Right lung (tissue), 10 donors: Measurements from ENCODE around the gene CLK4. TPM values are rescaled to one million over a fixed set of nuclear protein-coding genes. Genes with fewer than 3 reads are reported as not detected.

Source experiments
- DNase-seq, 2 donors: peaks; one replicate each; pipeline ENCODE4 v3.0.0-alpha.2; 2013
- long read RNA-seq, 8 donors: transcript quantifications; one replicate each; lab custom pipeline, GENCODE V29; 2026
- polyA plus RNA-seq, 5 donors: library from polyadenylated mRNA; unstranded; fragments of 120-200 nt; gene quantifications; one replicate each; pipeline versions ENCODE4 v1.2.1 to v1.2.3, GENCODE V29; 2013; ENCODE audit warnings: inconsistent platforms in 1 of 5, low replicate concordance in 1 of 5; ENCODE audit not compliant: insufficient read length in 5 of 5, insufficient read depth in 1 of 5

The CLK4 gene
- 100 to 1,000 TPM in 1 of 5 donors, 10 to 100 TPM in 4; 52.7 to 103 (median 86.7) TPM for polyA plus RNA-seq
- long read RNA-seq, donor 1, transcript CLK4-208 (2 exons, 1,690 nt): major isoform, 6 of 26 reads
- long read RNA-seq, donor 1, transcript CLK4-204 (3 exons, 1,316 nt): major isoform, 6 of 26 reads
- long read RNA-seq, donor 1, partial matches to known transcripts: 7 of 26 reads
- long read RNA-seq, donor 1, other reads (novel, unspliced or antisense): 0 of 26 reads
- long read RNA-seq, donor 2, transcript CLK4-201 (13 exons, 2,568 nt): major isoform, 6 of 14 reads
- long read RNA-seq, donor 2, partial matches to known transcripts: 0 of 14 reads
- long read RNA-seq, donor 2, other reads (novel, unspliced or antisense): 0 of 14 reads
- long read RNA-seq, donor 3, partial matches to known transcripts: 5 of 15 reads
- long read RNA-seq, donor 3, other reads (novel, unspliced or antisense): 0 of 15 reads
- long read RNA-seq, donor 4, transcript CLK4-201 (13 exons, 2,568 nt): major isoform, 5 of 10 reads
- long read RNA-seq, donor 4, partial matches to known transcripts: 0 of 10 reads
- long read RNA-seq, donor 4, other reads (novel, unspliced or antisense): 0 of 10 reads
- long read RNA-seq, donor 5, transcript CLK4-201 (13 exons, 2,568 nt): major isoform, 5 of 30 reads
- long read RNA-seq, donor 5, partial matches to known transcripts: 17 of 30 reads
- long read RNA-seq, donor 5, other reads (novel, unspliced or antisense): 0 of 30 reads
- long read RNA-seq, donor 6, transcript CLK4-201 (13 exons, 2,568 nt): major isoform, 9 of 44 reads
- long read RNA-seq, donor 6, partial matches to known transcripts: 23 of 44 reads
- long read RNA-seq, donor 6, other reads (novel, unspliced or antisense): 0 of 44 reads
- long read RNA-seq, donor 7, transcript CLK4-201 (13 exons, 2,568 nt): major isoform, 6 of 19 reads
- long read RNA-seq, donor 7, partial matches to known transcripts: 11 of 19 reads
- long read RNA-seq, donor 7, other reads (novel, unspliced or antisense): 0 of 19 reads
- long read RNA-seq, donor 8, partial matches to known transcripts: 0 of 5 reads
- long read RNA-seq, donor 8, other reads (novel, unspliced or antisense): 0 of 5 reads

DNA sequence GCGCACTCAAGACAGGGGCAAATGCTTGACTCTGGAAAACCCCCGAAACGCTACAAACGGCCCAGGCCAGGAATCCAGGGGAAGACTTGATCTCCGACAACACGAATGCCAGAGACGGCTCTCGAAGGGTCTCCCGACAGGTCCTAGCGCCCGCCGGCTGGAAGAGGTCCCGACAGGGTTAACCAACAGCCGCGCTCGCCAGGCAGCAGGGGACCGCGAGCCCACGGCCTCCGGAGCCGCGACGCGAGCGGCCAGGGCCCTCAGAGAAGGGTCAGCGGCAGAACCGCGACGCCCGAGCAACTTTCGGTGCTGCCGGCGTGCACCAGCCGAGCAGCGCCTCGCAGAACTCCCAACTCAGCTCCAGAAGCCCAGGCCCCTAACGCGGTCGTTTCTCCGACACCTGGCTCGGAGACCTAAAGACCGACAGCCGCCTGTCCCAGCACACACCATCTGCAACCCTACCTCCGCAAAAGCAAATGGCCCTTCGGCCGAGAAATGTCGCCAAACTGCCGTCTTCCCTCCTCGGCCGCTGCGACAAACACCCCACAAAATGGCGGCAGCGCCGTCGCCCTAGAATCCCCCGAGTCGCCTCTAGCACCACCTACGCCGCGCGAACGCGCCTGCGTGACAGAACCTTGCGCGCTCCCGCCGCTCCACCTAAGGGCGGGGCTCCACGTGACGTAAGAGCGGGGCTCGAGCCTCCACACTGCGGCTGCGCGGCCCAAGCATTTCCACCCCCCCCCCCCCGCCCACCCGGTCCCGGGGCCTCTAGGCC, at the start of gene CLK4:
Gene CLK4 (minus strand): TSS at position 567 of the 775 bp plus-strand sequence. CDS start 3,634 bp downstream, outside the sequence.
- DNase-seq: peak; percentile 94 to 95

DNA sequence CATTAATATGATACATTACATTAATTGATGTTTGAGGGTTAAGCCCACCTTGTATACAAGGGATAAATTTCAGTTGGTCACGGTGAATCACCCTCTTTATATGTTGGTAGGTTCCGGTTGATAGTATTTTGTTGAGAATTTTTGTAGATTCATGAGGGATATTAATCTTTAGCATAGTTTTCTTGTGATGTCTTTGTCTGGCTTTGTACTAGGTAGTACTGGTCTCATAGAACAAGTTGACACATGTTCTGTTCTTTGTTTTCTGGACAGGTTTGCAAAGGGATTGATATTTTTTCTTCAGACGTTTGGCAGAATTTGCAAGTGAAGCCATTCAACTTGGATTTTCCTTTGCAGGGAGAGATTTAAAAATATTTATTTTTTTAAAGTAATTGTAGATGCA, 49.1 kb upstream of the CLK4 start:
- DNase-seq: no peak

DNA sequence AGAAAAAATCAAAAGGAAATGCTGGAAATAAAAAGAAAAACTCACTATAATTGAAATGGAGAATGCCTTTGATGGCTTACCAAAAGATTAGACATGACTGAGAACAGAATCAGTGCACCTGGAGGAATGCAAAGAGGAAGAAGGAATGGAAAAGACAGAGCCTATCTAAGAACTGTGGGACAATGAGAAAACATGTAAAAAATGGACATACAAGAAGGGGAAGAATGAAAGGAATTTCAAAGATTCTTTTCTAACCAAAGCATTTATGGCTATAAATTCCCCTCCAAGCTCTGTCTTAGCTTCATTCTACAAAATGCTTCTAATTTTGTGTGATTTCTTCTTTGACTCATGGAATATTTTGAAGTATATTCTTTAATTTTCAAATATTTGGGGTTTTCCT, 47.5 kb upstream of the CLK4 start:
- no peak for DNase-seq

DNA sequence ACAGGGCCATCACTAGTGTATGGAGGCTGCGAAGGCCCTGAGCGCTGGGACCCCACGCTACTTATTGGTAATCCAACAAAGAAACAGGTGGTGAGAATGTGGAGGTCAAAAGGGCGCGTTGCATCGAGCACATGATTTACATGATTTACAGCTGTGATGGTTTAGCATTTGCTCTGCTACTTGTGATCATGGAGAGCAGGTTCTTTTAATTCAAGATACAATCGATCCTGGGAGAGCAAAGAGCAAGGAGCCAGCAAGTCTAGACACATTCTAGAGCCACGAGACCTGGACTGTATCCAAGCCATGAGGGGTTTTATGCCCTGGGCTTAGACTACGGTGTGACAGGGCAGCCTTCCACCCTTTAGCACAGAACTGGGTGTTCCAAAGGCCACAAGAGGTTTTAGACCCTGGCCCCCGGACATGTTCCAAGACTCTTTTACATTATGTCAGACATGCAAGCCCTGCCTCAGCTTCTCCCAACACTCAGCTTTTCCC, 47.0 kb upstream of the CLK4 start:
- DNase-seq: no peak

DNA sequence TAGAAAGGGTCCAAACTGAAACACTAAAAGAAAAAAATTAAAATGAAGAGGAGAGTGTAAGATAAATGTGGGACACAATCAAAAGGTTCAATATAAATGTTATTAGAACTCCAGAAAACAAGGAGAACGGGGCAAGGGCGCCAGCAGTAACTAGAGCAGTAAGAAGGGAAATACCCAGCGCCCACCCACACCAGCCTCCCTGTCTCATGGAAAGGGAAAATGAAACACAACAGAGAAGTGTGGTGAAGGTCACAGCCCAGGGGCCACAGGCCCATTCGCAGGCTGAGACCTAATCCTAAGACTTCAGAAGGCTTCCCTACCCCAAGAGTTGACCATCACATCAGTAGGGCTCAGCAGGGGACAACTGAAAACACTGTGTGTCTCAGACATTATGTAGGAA, 45.8 kb upstream of the CLK4 start:
- DNase-seq: no peak

DNA sequence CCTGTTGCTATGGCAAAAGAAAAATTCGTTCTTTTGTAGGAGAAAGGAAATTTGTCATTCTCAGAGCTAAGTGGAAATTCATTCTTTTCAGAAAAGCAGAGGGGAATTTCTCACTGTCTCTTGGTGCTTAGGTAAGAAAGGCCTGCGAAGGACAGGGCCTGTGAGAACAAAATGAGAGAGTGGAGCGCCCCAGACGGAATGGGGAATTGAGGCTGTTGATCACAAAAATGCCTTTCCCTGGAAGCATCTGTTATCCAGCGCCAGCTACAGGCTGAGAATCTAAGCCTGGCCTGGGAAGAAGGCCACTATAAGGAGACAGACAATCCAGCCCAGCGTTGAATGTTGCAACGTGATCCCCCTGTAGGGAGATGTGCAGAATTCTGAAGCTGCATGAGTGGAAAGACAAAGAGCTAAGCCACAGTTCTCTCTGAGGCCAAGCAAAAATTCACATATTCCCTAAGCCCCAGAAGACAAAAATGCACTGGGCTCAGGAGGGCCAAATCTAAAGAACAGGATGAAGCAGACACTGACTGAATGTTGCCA, 44.8 kb upstream of the CLK4 start:
- no peak for DNase-seq

DNA sequence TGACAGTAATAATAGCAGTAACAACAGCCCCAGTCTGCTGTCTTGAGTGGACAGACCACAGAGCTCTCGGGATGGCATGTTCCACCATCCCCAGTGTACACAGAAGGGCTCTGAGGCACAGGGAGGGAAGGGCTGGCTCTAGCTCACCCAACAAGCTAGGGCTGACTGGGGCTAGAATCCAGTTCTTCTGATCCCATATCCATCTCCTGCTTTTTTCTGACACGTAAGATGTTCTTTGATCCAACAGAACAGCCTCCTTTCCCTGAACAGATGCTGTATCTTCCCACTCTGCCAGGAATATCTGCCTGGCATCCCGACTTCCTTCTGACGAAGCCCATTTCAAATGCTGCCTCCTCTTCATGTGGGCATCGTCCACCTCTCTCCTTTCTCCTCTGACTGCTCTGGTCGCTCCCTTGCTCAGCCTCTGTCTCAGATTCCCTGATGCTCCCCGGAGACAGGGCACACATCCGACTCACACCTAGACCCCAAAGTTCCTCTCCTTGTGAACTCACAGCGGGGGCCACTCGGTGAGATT, 43.6 kb upstream of the CLK4 start:
- no peak for DNase-seq

DNA sequence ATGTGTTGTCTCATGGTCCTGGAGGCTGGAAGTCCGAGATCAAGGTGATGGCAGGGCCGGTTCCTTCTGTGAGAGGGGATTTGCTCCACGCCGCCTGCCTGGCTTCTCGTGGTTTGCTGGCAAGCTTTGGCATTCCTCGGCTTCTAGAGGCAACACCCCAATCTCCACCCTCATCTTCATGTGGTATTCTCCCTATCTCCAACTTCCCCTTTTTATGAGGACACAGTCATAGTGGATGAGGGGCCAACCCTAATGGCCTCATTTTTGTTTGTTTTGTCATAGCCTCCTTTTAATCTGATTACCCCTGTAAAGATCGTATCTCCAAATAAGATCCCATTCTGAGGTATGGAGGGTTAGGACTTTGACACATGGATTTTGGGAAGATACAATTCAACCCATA, 41.7 kb upstream of the CLK4 start:
- DNase-seq: no peak

DNA sequence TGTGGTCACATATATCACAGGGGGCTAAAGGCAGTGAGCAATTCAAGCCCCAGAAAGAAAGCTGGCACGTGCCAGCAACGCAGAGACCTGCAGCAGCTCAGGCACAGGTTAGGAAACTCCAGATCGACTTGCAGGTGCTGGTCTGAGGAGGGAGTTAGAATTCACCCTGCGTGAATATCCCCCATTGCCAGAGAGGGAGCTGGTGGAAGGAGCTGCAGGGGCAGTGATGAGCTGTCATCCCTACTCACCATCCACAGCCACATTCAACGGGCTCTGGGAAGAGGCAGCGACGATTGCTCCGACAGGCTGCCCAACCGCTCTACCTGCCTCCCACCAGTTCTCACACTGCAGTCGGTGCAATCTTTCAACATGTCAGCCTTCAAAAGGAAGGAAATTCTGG, 40.8 kb upstream of the CLK4 start:
- no peak for DNase-seq

DNA sequence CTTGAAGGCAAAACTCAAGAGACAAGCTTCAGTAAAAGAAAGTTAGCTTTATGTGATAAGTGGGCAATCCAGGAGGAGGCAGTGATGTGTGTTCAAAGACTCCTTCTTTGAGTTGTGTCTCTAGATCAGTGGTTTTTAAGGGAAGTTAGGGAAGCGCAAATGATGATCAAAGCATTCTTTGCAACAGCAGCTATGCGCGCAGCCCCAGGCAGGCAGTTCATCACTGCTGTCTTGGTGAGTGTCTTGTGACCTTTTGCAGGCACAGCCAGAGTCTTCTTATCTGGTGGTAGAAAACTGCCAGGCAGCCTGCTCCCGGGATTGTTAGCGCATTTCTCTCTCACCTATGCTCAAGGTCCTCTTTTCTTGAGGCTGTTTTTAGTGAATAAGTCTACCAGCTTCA, 40.3 kb upstream of the CLK4 start:
- DNase-seq: no peak

DNA sequence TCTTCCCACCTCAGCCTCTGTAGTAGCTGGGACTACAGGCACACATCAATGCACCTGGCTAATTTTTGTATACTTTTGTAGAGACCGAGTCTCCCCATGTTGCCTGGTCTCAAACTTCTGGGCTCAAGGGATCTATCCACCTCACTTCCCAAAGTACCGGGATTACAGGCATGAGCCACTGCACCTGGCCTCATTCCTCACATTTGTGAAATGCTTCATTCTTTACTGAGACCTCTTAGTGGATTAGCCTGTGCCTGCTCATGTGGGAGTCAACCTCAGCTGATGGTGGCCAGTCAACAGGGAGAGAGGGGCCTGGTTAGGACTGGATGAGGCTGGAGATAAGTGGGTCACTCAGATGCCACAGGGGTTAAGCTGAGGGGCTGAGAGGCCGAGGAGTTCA, 37.3 kb upstream of the CLK4 start:
- DNase-seq: no peak

DNA sequence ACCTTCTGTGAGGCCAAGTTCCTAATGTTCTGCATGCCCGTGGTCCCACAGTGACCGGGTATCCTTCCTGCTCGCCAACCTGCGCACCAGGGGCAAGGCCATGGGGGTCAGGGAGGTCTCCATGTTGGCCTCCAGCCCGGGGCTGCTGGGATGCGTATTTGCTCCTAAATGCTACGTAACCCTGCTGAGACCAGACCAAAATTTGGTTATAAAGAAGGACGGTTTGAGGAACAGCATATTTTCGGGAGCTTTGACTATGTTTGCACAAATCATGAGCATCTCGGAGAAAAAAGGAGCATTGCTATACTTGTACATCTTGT, 35.7 kb upstream of the CLK4 start:
- no peak for DNase-seq

DNA sequence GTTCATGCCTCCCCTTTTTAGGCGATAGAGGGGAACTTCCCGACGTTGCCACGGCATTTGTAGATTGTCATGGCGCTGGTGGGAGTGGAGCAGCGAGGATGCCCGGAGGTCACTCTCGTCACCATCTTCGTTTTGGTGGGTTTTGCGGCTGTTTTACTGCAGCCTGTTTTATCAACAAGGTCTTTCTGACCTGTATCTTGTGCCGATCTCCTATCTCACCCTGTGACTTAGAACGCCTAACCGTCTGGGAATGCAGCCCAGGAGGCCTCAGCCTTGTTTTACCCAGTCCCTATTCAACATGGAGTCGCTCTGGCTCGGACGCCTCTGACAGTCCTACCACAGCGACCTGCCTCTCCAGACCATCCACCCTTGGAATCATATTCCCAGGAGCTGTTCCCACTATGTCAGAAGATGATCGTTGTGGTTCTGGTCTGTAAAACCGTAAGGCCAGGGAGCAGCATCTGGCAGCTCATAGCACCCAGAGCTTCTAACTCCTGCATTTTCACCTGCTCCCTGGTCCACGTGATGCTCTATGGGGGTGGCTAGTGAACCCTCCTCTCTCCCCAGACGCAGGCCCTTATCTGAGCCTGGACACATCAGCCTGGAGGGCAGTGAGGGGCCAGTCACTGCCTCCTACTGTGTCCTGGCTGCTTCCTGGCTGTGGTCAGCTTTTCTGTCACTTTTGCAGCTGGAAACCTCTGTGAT, 35.1 kb upstream of the CLK4 start:
- DNase-seq: no peak

DNA sequence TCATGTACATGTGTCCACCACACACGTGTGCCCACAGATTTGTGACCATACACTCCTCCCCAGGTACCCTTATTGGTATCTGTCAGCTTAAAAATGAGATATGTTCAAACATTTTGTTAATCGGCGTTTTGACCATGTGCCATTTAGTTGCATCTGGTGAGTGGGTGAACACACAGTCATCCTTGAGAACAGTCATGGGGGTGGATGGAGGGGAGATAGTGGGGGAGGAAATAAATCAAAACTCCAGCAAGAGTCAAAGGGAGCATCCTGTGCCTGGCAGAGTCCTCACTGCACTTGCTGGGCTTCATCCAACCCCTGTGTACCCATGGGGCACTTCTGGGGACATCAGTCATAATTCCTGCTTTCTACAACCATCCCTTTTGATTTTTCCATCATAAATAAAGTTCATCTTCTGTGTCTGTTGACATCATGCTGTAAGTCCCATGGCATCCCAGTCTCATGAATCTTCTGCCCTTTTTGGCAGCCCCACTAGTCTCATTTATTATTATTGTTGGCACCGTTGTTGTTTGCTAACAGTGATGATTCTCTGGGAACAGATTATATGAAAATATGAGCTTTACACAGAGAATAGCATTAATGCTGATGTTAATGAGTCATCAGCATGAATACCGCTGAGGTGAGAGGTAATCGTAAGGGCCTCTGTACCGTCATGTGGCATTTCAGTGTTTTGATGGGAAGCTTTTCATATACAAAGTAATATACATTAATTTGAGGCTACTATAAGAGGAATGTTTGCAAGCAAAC, 24.4 kb upstream of the CLK4 start:
- no peak for DNase-seq

DNA sequence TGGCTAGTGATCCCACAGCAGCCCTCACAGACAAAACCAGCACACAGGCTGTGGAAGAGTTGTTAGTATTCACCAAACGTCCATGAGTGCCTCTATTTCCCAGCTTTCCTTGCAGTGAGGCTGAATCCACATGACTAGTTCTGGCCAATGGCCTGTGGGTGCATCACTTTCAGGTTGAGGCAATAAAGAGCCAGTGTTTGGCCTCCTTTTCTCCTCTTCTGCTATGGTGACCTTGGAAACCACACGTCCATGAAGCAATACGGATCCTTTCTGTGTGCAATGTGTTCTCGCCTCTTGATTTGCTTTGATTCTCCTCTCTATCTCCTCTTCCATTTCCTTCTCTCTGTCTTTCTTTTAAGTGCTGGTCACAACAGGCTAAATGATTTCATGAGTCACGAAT, 23.4 kb upstream of the CLK4 start:
- DNase-seq: no peak

DNA sequence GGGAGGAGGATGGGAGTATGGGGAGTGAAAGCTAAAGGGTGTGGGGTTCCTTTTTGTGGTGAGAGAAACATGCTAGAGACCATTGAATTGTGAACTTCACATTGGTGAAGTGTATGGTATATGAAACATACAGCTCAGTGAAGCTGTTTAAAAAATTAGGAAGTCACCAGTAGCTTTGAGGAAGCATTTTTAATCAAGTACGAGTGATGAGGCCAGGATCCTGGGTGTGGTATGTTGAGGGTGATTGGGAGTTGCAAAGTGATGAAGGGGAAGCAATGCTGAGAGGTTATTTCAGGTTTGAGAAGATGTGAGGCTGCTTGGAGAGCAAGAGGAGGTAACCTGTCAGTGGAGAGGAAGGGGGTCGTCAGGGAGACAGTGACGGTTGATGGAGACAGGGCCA, 22.7 kb upstream of the CLK4 start:
- no peak for DNase-seq

DNA sequence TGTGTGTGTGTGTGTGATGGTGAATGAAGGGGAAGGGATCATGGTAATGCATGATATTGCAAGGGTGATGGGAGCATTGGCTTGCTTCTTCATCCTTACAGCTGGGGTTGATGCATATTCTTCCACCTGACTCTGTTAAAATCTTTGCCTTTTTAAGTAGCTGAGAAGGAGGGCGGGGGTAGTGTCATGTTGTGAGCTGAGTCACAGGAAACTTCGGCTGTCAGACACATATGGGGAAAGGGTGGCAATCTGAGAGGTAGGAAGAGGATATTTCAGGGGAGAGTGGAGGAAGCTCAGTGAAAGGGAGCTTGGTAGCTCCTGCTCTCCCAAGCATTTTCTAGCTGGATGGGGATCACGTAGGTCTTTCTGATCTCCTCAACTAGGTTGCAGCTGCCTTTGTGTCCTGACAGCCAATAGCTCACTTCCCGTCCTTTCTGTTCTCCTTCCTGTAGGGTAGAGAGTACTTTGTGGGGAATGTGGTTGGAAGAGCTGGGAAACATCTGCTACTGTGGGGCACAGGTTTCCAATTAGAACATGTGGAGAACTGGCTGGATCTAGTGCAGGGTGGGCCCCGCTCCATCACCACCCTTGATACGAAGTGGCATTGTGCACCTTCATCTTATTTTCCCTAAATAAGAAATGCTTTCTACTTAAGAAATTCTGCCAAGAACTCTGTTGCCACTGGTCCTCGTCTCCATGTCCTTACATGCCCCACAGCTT, 18.1 kb upstream of the CLK4 start:
- no peak for DNase-seq

DNA sequence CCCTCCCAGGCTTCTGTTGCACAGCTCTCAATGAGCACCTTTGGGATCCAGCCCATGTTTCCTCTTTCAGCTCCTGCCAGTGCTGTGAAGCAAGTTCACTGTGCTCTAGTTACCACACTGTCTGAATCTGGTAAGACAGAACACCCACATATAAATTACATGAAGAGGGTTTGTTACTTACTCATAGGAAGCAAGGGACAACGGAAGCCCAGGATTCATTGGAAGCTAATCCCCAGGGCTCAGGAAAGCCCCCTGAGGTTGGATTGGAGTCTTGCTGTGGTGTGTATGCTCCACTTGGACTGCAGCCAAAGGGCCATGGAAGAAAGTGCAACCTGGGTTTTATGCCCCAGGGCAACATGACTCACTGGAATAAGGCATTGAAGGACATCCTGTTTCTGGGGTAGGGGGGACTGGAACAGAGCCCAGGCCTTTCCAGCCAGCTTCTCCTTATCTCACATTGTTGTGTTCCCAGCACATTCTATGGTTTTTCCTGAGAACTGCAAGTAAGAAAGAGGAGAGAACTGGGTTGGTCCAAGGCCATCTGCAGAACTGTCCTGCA, 15.6 kb upstream of the CLK4 start:
- DNase-seq: no peak

DNA sequence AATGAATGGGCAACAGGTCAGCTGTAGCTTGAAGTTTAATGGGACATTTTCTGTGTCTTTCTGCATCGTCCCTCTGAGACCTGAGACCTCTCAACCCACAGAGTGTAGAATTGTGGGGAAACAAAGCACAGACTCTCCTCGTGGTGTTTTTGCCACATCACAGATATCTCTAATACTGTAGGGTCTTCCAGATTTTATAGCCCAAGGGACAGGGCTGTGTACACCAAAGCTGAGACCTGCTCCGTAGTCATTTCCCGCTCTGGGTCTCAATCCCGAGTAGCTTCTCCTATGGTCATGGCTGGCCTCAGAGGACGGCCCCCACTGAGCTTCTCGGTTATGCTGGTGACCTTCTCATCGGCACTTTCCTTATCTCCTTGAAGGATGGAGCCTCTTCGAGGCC, 14.9 kb upstream of the CLK4 start:
- no peak for DNase-seq
